Measurements from ENCODE around the gene HIF1AN. TPM values are rescaled to one million over a fixed set of nuclear protein-coding genes. Genes with fewer than 3 reads are reported as not detected.

Gene HIF1AN
- total RNA-seq, 1 donor from 2014 or later = 47.4 TPM

DNA sequence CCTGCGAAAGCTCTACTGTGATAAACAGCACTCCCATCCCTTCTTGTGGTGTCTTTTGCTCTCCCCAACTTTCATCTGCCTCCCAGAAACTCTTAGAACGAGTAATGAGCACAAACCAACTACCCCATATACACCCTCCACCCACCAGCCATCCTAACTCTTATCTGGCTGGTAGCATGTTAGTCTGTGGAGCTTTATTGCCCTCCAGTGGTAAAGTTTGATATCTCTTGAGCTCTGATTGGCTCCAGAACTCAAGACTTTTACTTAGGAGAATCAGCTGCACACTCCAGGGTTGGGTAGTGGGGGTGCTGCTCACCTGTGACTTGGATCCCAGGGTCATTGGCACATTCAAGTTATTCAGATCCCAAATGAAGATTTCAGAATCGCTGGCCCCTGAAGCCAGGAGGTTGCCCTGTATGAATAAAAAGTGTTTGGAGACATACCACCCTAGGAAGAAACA lies 27.0 kb upstream of the HIF1AN start:
- intact Hi-C loops (cut with micrococcal nuclease) = loop anchor here (1.0 to 5.0 kb wide), 8 partner anchors 10 to 221 kb away; partner anchors contain the start of gene BLOC1S2
- DNase-seq = peak; percentile 90
- no peaks in the 10 kb centered on the region for H3K27me3 Mint-ChIP-seq
- no peaks in the 10 kb centered on the region for H3K9me3 Mint-ChIP-seq
- H3K27ac Mint-ChIP-seq = peak overlapping the region; percentile 89
- H3K4me1 Mint-ChIP-seq = peaks cover 91% of the 10 kb centered on the region
- peaks cover 49% of the 10 kb centered on the region for H3K36me3 Mint-ChIP-seq (ENCODE audit: low read depth)
- H3K4me3 Mint-ChIP-seq = peak overlapping the region; percentile 80

- no peaks in the 10 kb centered on the region for H3K9me3 Mint-ChIP-seq
- H3K27me3 Mint-ChIP-seq = no peaks in the 10 kb centered on the region
- peaks cover 85% of the 10 kb centered on the region for H3K4me1 Mint-ChIP-seq
- H3K4me3 Mint-ChIP-seq = peak overlapping the region; percentile 80
- peak; percentile 92 for DNase-seq
- H3K36me3 Mint-ChIP-seq (ENCODE audit: low read depth) = peaks cover 47% of the 10 kb centered on the region
- peak overlapping the region; percentile 89 for H3K27ac Mint-ChIP-seq
- intact Hi-C loops (cut with micrococcal nuclease) = loop anchor here (5.0 kb wide), 1 partner anchor 222 kb away; the partner anchor contains the start of gene BLOC1S2
Measured at GRCh38 chr10:100509241-100509840, 26.4 kb upstream of the HIF1AN start.

- no peaks in the 10 kb centered on the region for H3K9me3 Mint-ChIP-seq
- H3K27me3 Mint-ChIP-seq = no peaks in the 10 kb centered on the region
- peaks cover 41% of the 10 kb centered on the region for H3K36me3 Mint-ChIP-seq (ENCODE audit: low read depth)
- peak overlapping the region; percentile 89 for H3K27ac Mint-ChIP-seq
- DNase-seq = peak; percentile 93
- intact Hi-C loops (cut with micrococcal nuclease) = loop anchor here (1.0 kb wide), 1 partner anchor 18 kb away; no protein-coding TSS in a partner anchor
- peaks cover 74% of the 10 kb centered on the region for H3K4me1 Mint-ChIP-seq
- peak overlapping the region; percentile 80 for H3K4me3 Mint-ChIP-seq
Measured at GRCh38 chr10:100510533-100511308, 25.0 kb upstream of the HIF1AN start.

GRCh38 chr10:100515612-100516011 lies 20.1 kb upstream of the HIF1AN start:
- DNase-seq = no peak
- no peak overlapping the region for H3K27ac Mint-ChIP-seq
- H3K4me3 Mint-ChIP-seq = no peak overlapping the region
- H3K36me3 Mint-ChIP-seq (ENCODE audit: low read depth) = peaks cover 50% of the 10 kb centered on the region
- H3K27me3 Mint-ChIP-seq = no peaks in the 10 kb centered on the region
- intact Hi-C loops (cut with micrococcal nuclease) = no loop called here
- no peaks in the 10 kb centered on the region for H3K9me3 Mint-ChIP-seq
- H3K4me1 Mint-ChIP-seq = peaks cover 55% of the 10 kb centered on the region

GRCh38 chr10:100516847-100517246 lies 18.9 kb upstream of the HIF1AN start:
- peaks cover 44% of the 10 kb centered on the region for H3K4me1 Mint-ChIP-seq
- H3K4me3 Mint-ChIP-seq = no peak overlapping the region
- peaks cover 51% of the 10 kb centered on the region for H3K36me3 Mint-ChIP-seq (ENCODE audit: low read depth)
- H3K27ac Mint-ChIP-seq = peak overlapping the region; percentile 69
- intact Hi-C loops (cut with micrococcal nuclease) = no loop called here
- DNase-seq = no peak
- H3K9me3 Mint-ChIP-seq = no peaks in the 10 kb centered on the region
- H3K27me3 Mint-ChIP-seq = no peaks in the 10 kb centered on the region

- Mint-ChIP-seq H3K9me3 (no peaks in the 10 kb centered on the region), H3K4me3 (no peak overlapping the region), H3K27me3 (no peaks in the 10 kb centered on the region), H3K36me3 (ENCODE audit: low read depth) (peaks cover 47% of the 10 kb centered on the region), H3K27ac (peak overlapping the region; percentile 34), H3K4me1 (peaks cover 34% of the 10 kb centered on the region)
- intact Hi-C loops (cut with micrococcal nuclease) = loop anchor here (1.0 to 2.0 kb wide), 4 partner anchors 10 to 180 kb away; no protein-coding TSS in a partner anchor
- peak; percentile 92 for DNase-seq
Measured at GRCh38 chr10:100518761-100519241, 16.9 kb upstream of the HIF1AN start.

- no peak for DNase-seq
- H3K9me3 Mint-ChIP-seq = no peaks in the 10 kb centered on the region
- peaks cover 46% of the 10 kb centered on the region for H3K36me3 Mint-ChIP-seq (ENCODE audit: low read depth)
- H3K4me3 Mint-ChIP-seq = no peak within 1 kb of the TSS
- H3K27ac Mint-ChIP-seq = peak within 1 kb of the TSS; percentile 34
- intact Hi-C loops (cut with micrococcal nuclease) = loop anchor here (2.0 kb wide), 1 partner anchor 37 kb away; no protein-coding TSS in a partner anchor
- no peaks in the 10 kb centered on the region for H3K27me3 Mint-ChIP-seq
- peaks cover 36% of the 10 kb centered on the region for H3K4me1 Mint-ChIP-seq
Measured at GRCh38 chr10:100519311-100520051, 16.3 kb upstream of the HIF1AN start, which contains the start of gene SEC31B. Gene SEC31B (minus strand): TSS chr10:100519861. CDS start chr10:100516952, 2,909 bp downstream.

DNA sequence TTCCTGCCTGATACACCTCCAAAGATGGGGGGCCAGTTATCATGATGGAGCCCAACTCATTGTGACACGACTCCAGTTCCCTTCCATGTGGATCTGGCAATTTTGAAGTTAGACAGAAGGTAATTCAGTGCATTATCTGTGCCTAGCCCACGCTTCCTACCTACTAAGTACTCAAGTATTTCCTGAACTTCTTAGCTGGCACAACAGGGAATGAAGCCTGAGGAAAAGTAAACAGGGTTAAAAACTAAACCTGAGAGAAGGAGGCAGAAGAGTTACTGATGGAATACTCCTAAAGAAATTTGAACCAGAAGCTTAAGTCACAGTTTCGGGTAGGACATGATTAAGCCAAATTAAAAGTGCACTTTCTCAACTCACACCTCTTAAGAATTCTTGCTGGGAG lies 14.9 kb upstream of the HIF1AN start:
- no peak for DNase-seq
- H3K27ac Mint-ChIP-seq = no peak overlapping the region
- peaks cover 54% of the 10 kb centered on the region for H3K36me3 Mint-ChIP-seq (ENCODE audit: low read depth)
- intact Hi-C loops (cut with micrococcal nuclease) = no loop called here
- no peaks in the 10 kb centered on the region for H3K27me3 Mint-ChIP-seq
- no peak overlapping the region for H3K4me3 Mint-ChIP-seq
- H3K9me3 Mint-ChIP-seq = no peaks in the 10 kb centered on the region
- peaks cover 32% of the 10 kb centered on the region for H3K4me1 Mint-ChIP-seq

- intact Hi-C loops (cut with micrococcal nuclease) = no loop called here
- Mint-ChIP-seq H3K9me3 (no peaks in the 10 kb centered on the region), H3K4me1 (peaks cover 30% of the 10 kb centered on the region), H3K27me3 (no peaks in the 10 kb centered on the region), H3K4me3 (no peak overlapping the region), H3K36me3 (ENCODE audit: low read depth) (peaks cover 54% of the 10 kb centered on the region), H3K27ac (peak overlapping the region; percentile 1)
- no peak for DNase-seq
Measured at GRCh38 chr10:100522107-100522801, 13.5 kb upstream of the HIF1AN start.

DNA sequence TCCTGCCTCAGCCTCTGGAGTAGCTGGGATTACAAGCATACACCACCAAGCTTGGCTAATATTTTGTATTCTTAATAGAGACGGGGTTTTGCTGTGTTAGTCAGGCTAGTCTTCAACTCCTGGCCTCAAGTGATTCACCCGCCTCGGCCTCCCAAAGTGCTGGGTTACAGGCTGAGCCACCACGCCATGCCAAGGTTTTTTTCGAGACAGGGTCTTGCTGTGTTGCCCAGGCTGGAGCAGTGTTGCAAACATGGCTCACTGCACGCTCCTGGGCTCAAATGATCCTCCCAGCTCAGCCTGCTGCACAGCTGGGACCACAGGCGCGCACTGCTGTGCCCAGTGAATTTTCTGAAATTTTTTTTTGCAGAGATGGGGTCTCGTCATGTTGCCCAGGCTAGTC lies 12.8 kb upstream of the HIF1AN start:
- no peaks in the 10 kb centered on the region for H3K9me3 Mint-ChIP-seq
- intact Hi-C loops (cut with micrococcal nuclease) = no loop called here
- peaks cover 50% of the 10 kb centered on the region for H3K36me3 Mint-ChIP-seq (ENCODE audit: low read depth)
- H3K27ac Mint-ChIP-seq = no peak overlapping the region
- no peak overlapping the region for H3K4me3 Mint-ChIP-seq
- no peaks in the 10 kb centered on the region for H3K27me3 Mint-ChIP-seq
- no peak for DNase-seq
- H3K4me1 Mint-ChIP-seq = peaks cover 29% of the 10 kb centered on the region

- no peak overlapping the region for H3K4me3 Mint-ChIP-seq
- no peaks in the 10 kb centered on the region for H3K9me3 Mint-ChIP-seq
- peaks cover 24% of the 10 kb centered on the region for H3K4me1 Mint-ChIP-seq
- intact Hi-C loops (cut with micrococcal nuclease) = no loop called here
- no peak overlapping the region for H3K27ac Mint-ChIP-seq
- DNase-seq = no peak
- no peaks in the 10 kb centered on the region for H3K27me3 Mint-ChIP-seq
- H3K36me3 Mint-ChIP-seq (ENCODE audit: low read depth) = peaks cover 49% of the 10 kb centered on the region
Measured at GRCh38 chr10:100524206-100524605, 11.5 kb upstream of the HIF1AN start.

- DNase-seq = no peak
- Mint-ChIP-seq H3K27ac (no peak overlapping the region), H3K36me3 (ENCODE audit: low read depth) (peaks cover 50% of the 10 kb centered on the region), H3K4me1 (peaks cover 24% of the 10 kb centered on the region), H3K4me3 (no peak overlapping the region), H3K27me3 (no peaks in the 10 kb centered on the region), H3K9me3 (no peaks in the 10 kb centered on the region)
- intact Hi-C loops (cut with micrococcal nuclease) = loop anchor here (5.0 kb wide), 1 partner anchor 152 kb away; no protein-coding TSS in a partner anchor
Measured at GRCh38 chr10:100524638-100525037, 11.1 kb upstream of the HIF1AN start.

Measured in activated CD4-positive, alpha-beta T cell treated with anti-CD3 and anti-CD28 coated beads, Interleukin-2, amount 10 ng/mL, durations not matched to agents 24 days and 14 days (primary cell).